Activated gamma-delta T cell treated with anti-CD3 and anti-CD28 coated beads, Interleukin-2, amount 50 U/mL, for 16 hours (primary cell): Measurements from ENCODE around the gene FDX1.

Source experiments
- DNase-seq: peaks from one replicate; pipeline ENCODE4 v3.0.0-alpha.2; 2020; ENCODE audit warnings: low read depth

Gene FDX1

DNA sequence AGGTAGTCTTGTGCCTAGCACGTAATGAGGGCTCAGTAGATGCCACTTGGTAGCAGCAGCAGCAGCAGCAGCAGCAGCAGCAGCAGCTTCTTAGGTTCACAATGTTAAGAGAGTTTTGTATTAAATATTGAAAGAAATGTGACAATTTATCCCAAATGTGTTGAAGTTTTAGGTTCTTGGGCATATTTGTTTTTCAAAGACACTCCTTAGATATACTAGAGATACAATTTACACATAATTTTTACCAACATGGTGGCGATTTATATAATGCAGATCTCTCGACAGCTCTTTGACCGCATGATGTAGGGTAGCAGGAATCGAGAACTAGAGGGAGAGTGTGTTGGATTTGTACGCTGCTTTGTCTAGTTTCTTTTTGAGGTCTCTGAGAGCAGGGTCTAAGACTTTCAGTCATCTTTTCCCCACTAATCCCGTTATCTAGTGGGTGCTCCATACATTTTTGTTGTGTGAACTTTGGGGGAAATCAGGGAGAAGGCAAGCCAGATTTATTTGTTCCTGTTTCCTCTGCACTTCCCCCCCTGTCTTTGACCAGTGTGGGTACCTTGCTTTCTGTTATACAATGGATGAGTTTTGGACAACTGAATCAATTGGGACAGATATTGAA lies 1.4 kb downstream of the FDX1 start:
- DNase-seq = no peak

DNA sequence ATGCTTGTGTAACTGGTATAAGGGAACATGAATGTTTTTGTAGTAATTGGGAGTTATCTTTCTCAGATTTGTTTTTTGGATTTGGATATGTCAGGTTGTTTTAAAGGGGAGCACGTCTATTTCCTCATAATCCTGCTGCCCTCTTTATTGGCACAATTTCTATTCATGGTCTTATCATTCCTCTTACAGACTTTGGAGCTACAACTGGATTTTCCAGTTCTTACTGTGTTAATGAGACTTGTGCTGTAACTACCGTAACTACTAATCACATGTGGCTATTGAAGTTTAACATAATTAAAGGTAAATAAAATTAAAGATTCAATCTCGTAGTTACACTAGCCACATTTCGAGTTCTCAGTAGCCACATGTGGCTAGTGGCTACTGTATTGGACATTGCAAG lies 1.9 kb downstream of the FDX1 start:
- no peak for DNase-seq

DNA sequence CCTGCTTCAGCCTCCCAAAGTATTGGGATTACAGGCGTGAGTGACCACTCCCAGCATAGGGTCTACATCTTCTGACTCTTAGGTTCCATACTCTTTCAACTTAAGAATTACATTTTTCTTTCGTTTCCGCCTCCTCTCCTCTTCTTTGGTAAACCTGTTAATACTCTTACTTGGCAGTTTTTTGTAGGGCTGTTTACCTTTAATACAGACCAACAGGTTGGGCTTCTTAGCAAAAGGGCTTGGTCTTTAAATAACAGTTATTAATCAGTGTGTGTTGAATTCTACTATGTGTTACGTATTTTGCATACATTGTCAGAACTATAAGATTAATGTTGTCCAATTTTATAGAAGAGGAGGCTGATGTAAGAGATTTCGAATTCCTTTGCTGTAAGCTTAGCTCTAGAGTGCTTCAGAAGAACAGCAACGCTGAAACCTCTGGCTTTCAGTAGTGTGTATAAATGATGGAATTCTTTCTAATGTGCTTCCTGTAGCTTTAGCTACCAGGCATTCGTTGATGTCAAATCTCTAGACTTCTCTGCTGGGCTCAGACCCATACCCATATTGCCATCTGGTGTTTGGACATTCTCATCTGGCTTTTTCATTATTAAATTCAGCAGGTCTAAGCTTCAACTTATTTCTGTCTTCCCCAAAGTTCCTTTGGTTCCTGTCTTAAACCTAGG lies 3.1 kb downstream of the FDX1 start:
- no peak for DNase-seq

DNA sequence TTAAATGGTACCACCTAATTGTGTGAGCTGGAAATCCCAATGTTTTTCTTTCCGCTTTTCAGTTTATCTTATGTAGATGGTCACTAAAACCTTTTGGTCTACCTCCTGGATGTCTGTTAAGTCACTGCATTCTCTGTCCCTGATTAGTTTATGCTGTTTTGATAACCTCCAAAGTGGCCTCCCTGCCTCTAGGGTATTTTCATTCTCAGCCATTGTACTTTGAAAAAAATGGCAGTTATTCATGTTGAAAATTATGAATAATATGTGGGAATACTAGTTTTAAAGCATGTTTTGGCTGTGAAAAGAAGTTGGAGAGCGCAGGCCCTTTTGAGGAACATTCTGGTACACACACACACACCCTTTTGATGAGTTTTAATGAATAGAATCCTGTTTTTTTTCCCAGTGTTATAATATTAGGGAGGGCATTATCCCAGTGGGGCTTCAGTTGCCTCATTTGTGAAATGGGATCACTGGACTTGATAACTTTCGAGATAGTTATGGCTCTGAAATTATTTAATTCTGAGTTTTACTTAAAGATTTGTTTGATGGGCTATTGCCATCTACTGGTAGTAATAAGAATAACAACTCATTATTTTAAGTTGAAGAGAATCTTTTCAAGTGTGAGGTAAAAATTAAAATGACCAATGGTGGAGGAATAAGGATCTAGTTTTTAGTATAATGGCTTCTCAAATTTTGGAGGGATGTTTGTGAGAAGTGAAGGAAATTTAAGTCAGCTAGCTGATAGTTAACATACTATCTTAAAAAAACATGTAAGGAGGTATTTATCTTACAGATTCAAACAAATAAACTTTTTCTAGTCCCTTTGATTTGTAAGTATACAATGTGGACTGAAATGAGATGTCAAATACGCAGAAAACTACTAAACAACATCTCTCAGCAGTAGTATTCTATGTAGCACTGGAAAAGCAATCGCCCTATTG lies 3.9 kb downstream of the FDX1 start:
- no peak for DNase-seq

DNA sequence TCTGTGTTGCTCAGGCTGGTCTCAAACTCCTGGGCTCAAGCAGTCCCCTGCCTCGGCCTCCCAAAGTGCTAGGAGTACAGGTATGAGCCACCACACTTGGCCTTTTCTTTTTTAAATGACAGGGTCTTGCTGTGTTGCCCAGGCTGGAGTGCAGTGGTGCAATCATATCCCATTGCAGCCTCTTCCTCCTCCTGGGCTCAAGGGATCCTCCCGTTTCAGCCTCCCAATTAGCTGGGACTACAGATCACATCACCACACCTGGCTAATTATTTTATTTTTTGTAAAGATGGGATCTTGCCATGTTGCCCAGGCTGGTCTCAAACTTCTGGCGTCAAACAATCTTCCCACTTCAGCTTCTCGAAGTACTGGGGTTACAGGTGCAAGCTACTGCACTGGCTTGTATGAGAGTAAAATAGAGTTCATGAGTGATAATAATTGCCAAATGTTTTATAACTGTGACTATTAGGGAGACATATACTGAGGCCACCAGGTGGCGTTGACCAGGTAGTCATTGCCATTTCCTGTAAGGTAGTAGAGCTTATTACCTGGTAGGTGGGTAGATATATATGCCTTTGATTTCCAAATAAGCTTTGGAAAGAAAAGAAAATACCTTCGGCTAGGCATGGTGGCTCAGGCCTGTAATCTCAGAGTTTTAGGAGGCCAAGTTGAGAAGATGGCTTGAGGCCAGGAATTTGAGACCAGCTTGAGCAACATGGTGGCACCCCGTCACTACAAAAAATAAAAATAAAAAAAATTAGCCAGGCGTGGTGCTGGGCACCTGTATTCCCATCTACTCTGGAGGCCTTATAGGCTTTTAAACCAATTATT lies 5.4 kb downstream of the FDX1 start:
- no peak for DNase-seq

DNA sequence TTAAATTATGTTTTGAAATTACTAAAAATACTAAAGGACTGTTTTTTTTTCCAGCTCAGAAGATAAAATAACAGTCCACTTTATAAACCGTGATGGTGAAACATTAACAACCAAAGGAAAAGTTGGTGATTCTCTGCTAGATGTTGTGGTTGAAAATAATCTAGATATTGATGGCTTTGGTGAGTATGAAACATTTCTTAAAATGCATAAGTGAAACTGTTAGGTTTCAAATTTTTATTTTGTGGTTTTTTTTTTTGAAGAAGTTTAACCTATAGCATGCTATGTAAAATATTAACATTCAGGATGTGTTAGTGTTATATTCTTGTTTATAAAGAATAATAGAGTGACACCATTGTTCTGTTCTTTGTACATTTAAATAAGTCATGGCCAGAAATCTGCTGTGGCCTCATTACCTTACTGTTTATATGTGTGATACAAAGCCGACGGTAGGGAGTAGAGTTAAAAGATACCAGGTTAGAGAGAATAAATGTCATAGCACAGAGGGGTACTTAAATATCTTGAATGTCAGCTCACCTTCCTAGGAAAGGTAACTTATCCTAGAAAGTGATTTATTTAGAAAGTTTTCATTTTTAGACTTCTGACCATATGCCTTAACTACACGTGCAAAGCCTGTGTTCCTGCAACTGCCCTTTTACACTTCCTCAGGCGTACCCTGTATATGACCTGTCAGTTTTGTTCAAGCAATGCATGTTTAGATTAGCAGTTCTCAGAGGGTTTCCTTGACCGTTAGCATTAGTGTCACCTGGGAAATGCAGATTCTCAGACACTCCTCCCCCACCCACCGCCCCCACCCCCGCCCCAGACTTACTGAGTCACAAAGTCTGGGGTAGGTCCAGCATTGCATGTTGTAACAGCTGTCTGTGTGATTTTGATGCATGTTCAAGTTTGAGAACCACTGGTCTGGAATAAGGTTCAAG lies 6.3 kb downstream of the FDX1 start:
- no peak for DNase-seq

DNA sequence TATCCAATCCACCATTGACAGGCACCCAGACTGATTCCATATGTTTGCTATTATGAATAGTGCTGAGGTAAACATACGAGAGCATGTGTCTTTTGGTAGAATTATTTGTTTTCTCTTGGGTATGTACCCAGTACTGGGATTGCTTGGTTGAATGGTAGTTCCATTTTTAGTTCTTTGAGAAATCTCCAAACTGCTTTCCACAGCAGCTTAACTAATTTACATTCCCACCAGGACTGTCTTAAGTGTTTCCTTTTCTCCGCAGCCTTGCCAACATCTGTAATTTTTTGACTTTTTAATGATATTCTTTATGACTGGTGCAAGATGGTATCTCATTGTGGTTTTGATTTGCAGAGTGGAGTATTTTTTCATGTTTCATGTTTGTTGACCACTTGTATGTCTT lies 8.3 kb downstream of the FDX1 start:
- no peak for DNase-seq

DNA sequence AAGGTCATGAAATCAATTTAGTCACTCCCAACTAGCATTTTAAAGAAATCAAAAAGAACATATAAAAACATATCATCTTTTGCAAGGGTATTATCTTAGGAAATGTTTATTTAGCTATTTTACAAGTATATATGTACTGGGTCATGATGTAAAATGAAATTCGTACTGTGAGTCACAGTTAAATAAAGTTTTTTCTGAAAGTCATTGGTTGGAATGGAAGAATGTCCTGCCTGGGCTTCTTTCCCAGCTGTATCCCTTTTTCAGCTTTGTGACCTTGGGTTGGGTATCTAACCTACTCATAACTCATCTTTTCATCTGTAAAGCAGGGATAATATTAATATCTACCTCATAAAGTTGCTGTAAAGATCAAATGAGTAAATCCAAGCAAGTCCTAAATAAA lies 15.7 kb downstream of the FDX1 start:
- DNase-seq = no peak

DNA sequence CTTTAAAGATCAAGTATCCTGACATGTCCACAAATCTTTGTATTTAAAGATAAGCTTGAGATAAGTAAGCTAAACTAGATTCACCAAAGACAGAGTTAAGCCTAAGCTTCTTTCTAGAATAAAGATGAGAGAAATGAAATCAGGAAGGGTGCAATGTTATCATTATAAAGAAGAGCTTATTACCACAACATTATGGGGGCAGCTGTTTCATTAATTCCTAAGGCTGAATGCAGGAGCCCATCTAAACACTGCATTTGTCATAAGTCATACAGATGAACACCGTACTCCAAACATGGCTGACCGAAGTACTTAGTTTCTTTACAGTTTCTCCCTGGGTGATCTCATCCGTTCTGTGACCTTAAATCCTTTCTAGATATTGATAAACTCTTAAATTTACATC lies 16.3 kb downstream of the FDX1 start:
- no peak for DNase-seq

DNA sequence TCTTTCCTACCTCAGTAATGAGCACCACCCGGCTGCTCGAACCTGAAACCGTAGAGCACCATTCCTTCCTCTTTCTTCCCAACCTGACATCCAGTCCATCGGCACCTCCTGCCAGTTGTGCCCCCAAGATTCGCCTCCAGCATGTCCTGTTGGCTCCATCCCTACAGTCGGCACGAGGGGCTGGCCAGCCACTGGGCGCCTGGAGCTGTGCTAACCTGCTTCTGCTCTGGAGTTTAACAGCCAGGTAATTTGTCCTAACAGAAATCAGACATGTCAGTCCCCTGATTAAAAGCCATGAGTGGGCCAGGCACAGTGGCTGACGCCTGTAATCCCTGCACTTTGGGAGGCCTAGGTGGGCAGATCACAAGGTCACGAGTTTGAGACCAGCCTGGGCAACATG lies 16.8 kb downstream of the FDX1 start:
- no peak for DNase-seq

DNA sequence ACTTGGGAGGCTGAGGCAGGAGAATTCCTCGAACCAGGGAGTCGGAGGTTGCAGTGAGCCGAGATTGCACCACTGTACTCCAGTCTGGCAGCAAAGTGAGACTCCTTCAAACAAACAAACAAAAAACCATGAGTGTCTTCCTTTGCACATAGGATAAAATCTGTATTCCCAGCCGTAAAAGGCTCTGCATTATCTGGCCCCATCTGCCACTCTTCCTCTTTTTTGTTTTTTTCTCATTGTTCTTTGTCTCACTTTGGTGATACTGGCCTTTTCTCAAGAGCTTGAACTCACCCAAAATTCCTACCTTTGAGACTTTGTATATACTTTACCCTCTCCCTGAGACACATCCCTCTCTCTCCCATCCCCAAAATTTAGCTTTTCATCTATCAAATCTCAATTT lies 17.6 kb downstream of the FDX1 start:
- DNase-seq = no peak

DNA sequence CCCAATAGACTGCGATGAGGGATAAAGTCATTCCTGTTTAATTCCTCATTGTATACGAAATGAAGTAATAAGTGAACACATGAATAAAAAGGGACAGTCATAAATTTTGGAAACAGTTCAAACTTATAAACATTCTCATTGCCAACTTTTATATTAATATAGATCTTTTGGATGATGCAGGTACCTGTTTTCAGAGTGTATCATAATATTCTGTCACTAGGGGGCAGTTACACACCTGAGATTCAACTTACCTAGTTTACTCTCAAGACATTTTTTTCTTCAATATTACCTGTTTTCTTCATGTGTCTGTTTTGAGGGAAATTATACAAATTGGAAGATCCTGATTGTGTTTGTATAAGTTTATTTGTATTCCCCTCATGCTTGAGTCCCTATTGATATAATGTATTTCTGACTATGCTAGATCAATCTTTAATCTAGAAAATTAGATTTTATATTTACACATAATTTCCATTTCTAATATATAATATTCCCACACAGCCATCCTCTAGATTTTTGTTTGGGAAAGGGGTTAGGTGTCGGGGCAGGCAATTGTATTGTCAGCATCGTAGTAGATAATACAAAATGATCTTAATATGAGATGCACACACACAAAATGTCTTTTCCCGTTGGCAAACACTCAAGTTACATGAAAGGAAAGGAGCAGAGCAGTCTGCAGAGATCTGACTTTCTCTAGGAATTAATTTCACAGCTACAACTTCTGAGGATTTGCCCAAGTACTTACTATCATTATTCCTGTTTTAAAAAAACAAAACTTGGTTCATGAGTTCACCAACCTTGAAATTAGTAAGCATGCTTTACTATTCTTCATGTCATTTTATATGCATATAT lies 18.4 kb downstream of the FDX1 start:
- DNase-seq = no peak

DNA sequence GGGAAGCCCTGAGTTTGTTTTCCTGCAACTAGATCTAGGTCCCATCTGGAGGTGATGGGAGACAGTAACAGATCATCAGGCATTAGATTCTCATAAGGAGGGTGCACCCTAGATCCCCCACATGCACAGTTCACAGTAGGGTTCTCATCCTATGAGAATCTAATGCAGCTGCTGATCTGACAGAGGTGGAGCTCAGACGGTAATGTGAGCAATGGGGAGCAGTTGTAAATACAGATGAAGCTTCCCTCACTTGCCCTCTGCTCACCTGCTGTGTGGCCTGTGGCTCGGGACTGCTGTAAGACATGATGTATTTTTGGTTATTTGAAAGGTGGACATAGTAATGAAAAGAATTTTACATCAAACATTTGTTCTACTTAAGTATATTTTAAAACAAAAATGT lies 20.5 kb downstream of the FDX1 start:
- no peak for DNase-seq

DNA sequence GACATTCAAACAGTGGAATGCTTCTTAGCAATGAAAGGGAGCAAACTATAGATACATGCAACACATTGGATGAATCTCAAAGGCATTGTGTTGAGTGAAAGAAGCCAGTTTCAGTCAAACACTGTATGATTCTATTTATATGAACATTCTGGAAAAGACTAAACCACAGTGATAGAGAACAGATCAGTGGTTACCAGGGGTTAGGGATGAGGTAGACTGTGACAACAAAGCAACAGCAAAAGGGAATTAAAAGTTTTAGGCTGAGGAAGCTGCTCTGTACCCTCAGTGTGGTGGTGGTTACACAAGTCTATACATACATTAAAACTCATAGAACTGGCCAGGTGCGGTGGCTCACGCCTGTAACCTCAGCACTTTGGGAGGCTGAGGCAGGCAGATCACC lies 23.0 kb downstream of the FDX1 start:
- no peak for DNase-seq

DNA sequence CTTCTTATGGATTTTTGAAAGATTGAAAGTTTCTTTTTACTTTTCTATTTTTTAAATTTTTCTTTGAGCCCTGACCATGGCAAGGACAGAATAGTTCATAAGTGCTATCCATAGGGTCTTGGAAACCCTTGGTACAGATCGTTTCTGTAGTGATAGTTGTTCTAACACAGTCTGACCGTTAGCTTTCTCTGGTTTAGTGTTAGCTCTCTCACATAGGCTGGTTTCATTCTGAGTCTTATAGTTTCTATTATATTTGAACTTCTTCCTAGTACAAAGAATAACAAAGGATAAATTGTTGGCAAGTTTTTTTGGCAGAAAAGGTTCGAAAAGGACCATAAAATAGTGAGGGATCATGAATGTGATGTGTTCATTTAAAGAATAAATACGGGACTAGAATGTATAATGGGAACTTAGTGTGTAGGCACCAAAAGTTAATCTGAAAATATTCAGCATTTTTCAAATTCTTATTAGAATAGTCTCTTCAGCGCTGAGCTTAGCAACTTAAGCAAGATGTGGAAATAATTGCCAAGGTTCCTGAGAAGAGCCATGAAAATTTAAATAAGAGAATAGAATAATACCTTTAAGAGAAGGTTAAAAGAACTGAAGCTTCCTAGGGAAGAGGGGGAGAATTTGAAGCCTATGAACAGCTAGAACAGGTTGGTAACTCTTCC lies 24.1 kb downstream of the FDX1 start:
- no peak for DNase-seq

DNA sequence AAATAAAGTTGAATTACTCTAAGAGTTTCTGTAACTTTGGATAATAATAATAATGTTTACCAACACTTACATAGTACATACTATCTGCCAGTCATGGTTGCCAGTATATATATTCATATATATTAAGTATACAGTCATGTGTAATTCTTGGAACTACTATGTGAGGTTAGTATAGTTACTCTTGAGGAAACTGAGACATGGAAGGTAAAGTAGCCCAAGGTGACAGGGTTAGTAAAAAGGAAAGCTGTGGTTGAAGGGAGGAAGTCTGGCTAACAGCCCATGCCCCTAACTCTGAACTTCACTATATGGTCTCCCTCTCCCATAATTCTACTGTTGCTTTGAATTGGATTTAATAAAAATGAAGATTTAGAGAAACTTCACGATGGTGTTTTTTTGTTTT lies 24.9 kb downstream of the FDX1 start:
- no peak for DNase-seq

DNA sequence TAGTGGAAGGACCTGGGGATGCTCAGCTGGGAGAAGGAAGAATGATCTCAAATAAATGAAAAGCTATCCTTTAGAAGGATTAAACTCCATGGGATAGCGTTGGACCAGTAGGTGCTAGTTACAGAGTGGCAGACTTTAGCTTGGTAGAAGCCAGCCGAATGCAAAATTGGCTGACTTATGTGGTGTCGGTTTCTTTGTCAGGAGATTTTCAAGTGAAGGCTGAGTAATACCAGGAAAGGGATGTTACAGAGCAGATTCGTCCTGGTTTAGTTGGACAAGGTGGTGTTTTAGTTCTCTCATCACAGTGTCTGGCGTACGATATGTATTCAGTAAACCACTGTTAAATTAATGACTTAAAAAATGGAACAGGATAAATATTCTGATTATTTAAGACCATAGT lies 26.0 kb downstream of the FDX1 start:
- DNase-seq = no peak

DNA sequence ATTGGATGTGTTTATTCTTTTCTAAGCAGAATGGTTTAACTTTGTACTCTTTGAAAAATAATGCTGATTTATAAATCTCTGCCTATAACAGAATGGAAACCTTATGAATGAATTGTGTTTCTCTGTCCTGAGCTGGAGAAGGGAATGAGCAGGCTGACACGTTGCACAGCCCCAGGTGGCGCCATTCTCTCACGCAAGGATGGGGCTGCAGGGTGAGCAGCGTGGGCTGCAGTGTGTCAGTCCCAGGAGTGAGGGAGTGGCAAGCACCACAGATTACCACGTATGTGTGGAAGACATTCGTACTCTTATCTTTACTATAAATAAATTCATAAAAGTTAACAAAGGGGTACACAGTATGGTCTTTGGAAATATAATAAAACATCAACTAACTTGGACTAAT lies 33.4 kb downstream of the FDX1 start:
- no peak for DNase-seq

DNA sequence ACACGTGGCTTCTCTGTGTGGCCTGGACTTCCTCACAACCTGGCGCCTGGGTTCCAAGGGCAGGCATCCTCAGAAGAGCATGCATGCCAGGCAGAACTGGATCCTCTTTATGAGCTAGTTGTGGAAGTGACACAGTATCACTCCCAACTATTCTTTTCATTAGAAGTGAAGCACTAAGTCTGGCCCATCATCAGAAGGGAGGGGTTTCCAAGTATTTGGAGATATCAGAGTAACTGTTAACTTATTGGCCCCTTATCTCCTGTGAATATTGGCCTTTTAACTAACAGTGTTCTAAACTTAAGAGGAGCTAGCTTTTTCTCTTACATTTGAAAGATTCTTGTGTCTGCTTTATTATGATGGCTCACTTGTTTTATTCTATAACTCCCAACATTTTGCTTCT lies 35.5 kb downstream of the FDX1 start:
- DNase-seq = no peak

DNA sequence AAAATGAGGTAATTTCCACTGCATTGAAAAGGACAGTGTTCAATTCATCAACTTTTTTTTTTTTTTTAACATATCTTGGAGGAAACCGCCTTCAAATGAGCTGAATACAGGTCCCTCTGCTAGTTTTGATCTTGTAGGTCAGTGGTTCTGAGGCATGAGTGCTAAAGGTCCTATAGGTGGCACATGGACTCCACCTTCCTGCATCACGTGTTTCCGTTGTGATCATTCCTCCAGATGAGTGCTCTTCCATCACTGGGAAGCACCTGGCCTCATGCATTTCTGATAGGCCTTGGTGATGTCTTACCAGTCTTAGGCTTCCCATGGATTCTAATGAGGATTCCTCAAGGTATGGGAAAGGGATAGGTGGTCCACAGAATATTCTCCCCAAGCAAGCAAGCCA lies 37.8 kb downstream of the FDX1 start:
- no peak for DNase-seq
